Measurements from ENCODE around the gene RNU6-1. TPM values are rescaled to one million over a fixed set of nuclear protein-coding genes. Genes with fewer than 3 reads are reported as not detected.

Gene RNU6-1
- total and polyA plus RNA-seq, 2 experiments from 2014 or later = not detected

GRCh38 chr15:67824197-67824968, 15.5 kb downstream of the RNU6-1 start:
- Histone ChIP-seq H3K79me2 (ENCODE audit: insufficient read depth) (no peaks in the 10 kb centered on the region), H2AFZ (no peak overlapping the region), H4K20me1 (ENCODE audit: insufficient read depth) (no peaks in the 10 kb centered on the region), H3K27ac (no peak overlapping the region), H3K4me3 (no peak overlapping the region), H3K27me3 (replicated peaks; ENCODE audit: insufficient read depth) (peaks cover 93% of the 10 kb centered on the region), H3K4me1 (ENCODE audit: insufficient read depth) (no peaks in the 10 kb centered on the region), H3K9ac (no peak overlapping the region), H3K9me2 (ENCODE audit: insufficient read depth) (no peaks in the 10 kb centered on the region), H3K36me3 (ENCODE audit: low read depth) (no peaks in the 10 kb centered on the region), H3K4me2 (ENCODE audit: unreplicated experiment) (no peak overlapping the region), H3F3A (ENCODE audit: insufficient read depth) (no peaks in the 10 kb centered on the region), H3K9me3 (ENCODE audit: low read depth) (no peaks in the 10 kb centered on the region)
- TF ChIP-seq EZH2 (IDR thresholded peaks at IDR 0.05; ENCODE audit: insufficient read depth, poor library complexity, severe bottlenecking) = peak; percentile 74
- TF ChIP-seq EZH2phosphoT487 (IDR thresholded peaks at IDR 0.05; ENCODE audit: insufficient read depth, low read depth) = no peak
- WGBS, 2 experiments (ENCODE audit: low coverage in 1 of 2, low lambda C conversion rate in 2 of 2, missing lambda C conversion rate in 2 of 2) = 6 to 7% methylated on average over 21 of the region's 21 CpGs
- DNase-seq = no peak
- in situ Hi-C loops (cut with MboI) = no loop called here

- in situ Hi-C loops (cut with MboI) = no loop called here
- WGBS, 2 experiments (ENCODE audit: low coverage in 1 of 2, low lambda C conversion rate in 2 of 2, missing lambda C conversion rate in 2 of 2) = 4 to 5% methylated on average over 44 to 61 of the region's 94 CpGs
- Histone ChIP-seq H3K4me2 (ENCODE audit: unreplicated experiment) (no peak overlapping the region), H3K9ac (no peak overlapping the region), H3K9me2 (ENCODE audit: insufficient read depth) (no peaks in the 10 kb centered on the region), H3K4me1 (ENCODE audit: insufficient read depth) (no peaks in the 10 kb centered on the region), H3K79me2 (ENCODE audit: insufficient read depth) (no peaks in the 10 kb centered on the region), H3F3A (ENCODE audit: insufficient read depth) (no peaks in the 10 kb centered on the region), H3K27ac (no peak overlapping the region), H4K20me1 (ENCODE audit: insufficient read depth) (no peaks in the 10 kb centered on the region), H3K27me3 (replicated peaks; ENCODE audit: insufficient read depth) (peaks cover 88% of the 10 kb centered on the region), H3K9me3 (ENCODE audit: low read depth) (no peaks in the 10 kb centered on the region), H3K4me3 (no peak overlapping the region), H2AFZ (no peak overlapping the region), H3K36me3 (ENCODE audit: low read depth) (no peaks in the 10 kb centered on the region)
- DNase-seq = no peak
- peak; percentile 78 for TF ChIP-seq EZH2 (IDR thresholded peaks at IDR 0.05; ENCODE audit: insufficient read depth, poor library complexity, severe bottlenecking)
- peak; percentile 84; the same call in 1 of the 2 replicates for TF ChIP-seq EZH2phosphoT487 (IDR thresholded peaks at IDR 0.05; ENCODE audit: insufficient read depth, low read depth)
Measured at GRCh38 chr15:67823314-67824196, 16.3 kb downstream of the RNU6-1 start.

- Histone ChIP-seq H3K4me1 (ENCODE audit: insufficient read depth) (no peaks in the 10 kb centered on the region), H2AFZ (no peak overlapping the region), H3K36me3 (ENCODE audit: low read depth) (no peaks in the 10 kb centered on the region), H3K9me2 (ENCODE audit: insufficient read depth) (no peaks in the 10 kb centered on the region), H3K4me2 (ENCODE audit: unreplicated experiment) (no peak overlapping the region), H3K27me3 (replicated peaks; ENCODE audit: insufficient read depth) (peaks cover 79% of the 10 kb centered on the region), H3K79me2 (ENCODE audit: insufficient read depth) (no peaks in the 10 kb centered on the region), H3K9ac (no peak overlapping the region), H3K4me3 (no peak overlapping the region), H3K9me3 (ENCODE audit: low read depth) (no peaks in the 10 kb centered on the region), H4K20me1 (ENCODE audit: insufficient read depth) (no peaks in the 10 kb centered on the region), H3F3A (ENCODE audit: insufficient read depth) (no peaks in the 10 kb centered on the region), H3K27ac (no peak overlapping the region)
- WGBS, 2 experiments (ENCODE audit: low coverage in 1 of 2, low lambda C conversion rate in 2 of 2, missing lambda C conversion rate in 2 of 2) = 4 to 6% methylated on average over 23 to 40 of the region's 46 CpGs
- in situ Hi-C loops (cut with MboI) = no loop called here
- peak; percentile 91 for TF ChIP-seq EZH2 (IDR thresholded peaks at IDR 0.05; ENCODE audit: insufficient read depth, poor library complexity, severe bottlenecking)
- TF ChIP-seq EZH2phosphoT487 (IDR thresholded peaks at IDR 0.05; ENCODE audit: insufficient read depth, low read depth) = no peak; the same call in 1 of the 2 replicates
- no peak for DNase-seq
Measured at GRCh38 chr15:67822537-67823313, 17.1 kb downstream of the RNU6-1 start.
